Esophagus muscularis mucosa (tissue), 4 donors: Measurements from ENCODE around the gene NLRP14. TPM values are rescaled to one million over a fixed set of nuclear protein-coding genes. Genes with fewer than 3 reads are reported as not detected.

ENCODE experiments used
- DNase-seq: peaks from one replicate; pipeline ENCODE4 v3.0.0-alpha.2; 2017; ENCODE audit errors: extremely low spot score
- H3K27ac ChIP-seq, 4 donors: fragments of 200-600 bp; sonication (generic); replicated peaks in 1 of 4; 1 replicate in 3 of 4; 2 replicates in 1 of 4; pipeline ENCODE4 v1.5.1; 2016 to 2019; ENCODE audit warnings: mild to moderate bottlenecking in 1 of 4
- H3K27me3 ChIP-seq, 4 donors: fragments of 200-600 bp; sonication (generic); one replicate each; pipeline versions ENCODE4 v1.5.1 to v1.6.0; 2016 to 2019
- H3K36me3 ChIP-seq, 4 donors: fragments of 200-600 bp; sonication (generic); one replicate each; pipeline ENCODE4 v1.5.1; 2016 to 2019
- H3K4me1 ChIP-seq, 4 donors: fragments of 200-600 bp; sonication (generic); one replicate each; pipeline ENCODE4 v1.5.1; 2016 to 2019
- H3K4me3 ChIP-seq, 4 donors: fragments of 200-600 bp; sonication (generic); 1 replicate in 2 of 4; 2 replicates in 2 of 4; pipeline ENCODE4 v1.5.1; 2016 to 2019; ENCODE audit warnings: mild to moderate bottlenecking in 4 of 4, moderate library complexity in 1 of 4
- H3K9me3 ChIP-seq, 4 donors: fragments of 200-600 bp; sonication (generic); 1 replicate in 3 of 4; 2 replicates in 1 of 4; pipeline ENCODE4 v1.5.1; 2016 to 2019
- EP300 ChIP-seq: sonication (generic); formaldehyde crosslinking; IDR thresholded peaks from one replicate; pipeline ENCODE4 v1.6.1; 2017; ENCODE audit warnings: antibody characterized with exemption
- POLR2A ChIP-seq: fragments of 450-650 bp; IDR thresholded peaks from one replicate; pipeline ENCODE4 v1.6.1; 2017; ENCODE audit warnings: antibody characterized with exemption, moderate library complexity, mild to moderate bottlenecking, low read depth
- POLR2AphosphoS5 ChIP-seq, 2 donors: sonication (generic); formaldehyde crosslinking; IDR thresholded peaks; one replicate each; pipeline ENCODE4 v1.6.1; 2017; ENCODE audit warnings: antibody characterized with exemption in 2 of 2
- WGBS: methylation state at CpG from one replicate; pipeline ENCODE4 v1.1.5; 2018; 5-methylcytosine and 5-hydroxymethylcytosine counted together
- intact Hi-C: fragments of 100-400 bp; cut with DNase I; formaldehyde crosslinking; loops from one replicate; pipeline ENCODE4 v1.15.1; 2023
- total RNA-seq, 4 donors: library from RNA; depleted of rRNA; stranded (reverse); fragments of >200 nt; gene quantifications; one replicate each; pipeline versions ENCODE4 v1.1.0 to v1.2.1, GENCODE V29; 2016
- TF ChIP-seq, protein P1 (sequence below), 3 experiments: fragments of 200-600 bp in 2 of 3; fragments of 450-650 bp in 1 of 3; sonication (generic) in 2 of 3; IDR thresholded peaks; one replicate each; pipeline ENCODE4 v1.5.1; 2017 to 2019; ENCODE audit warnings: antibody characterized with exemption in 3 of 3, mild to moderate bottlenecking in 2 of 3, moderate library complexity in 1 of 3

The NLRP14 gene
- total RNA-seq, 4 donors from 2014 or later, result not detected

GRCh38 chr11:7089328-7090251 lies 69.3 kb downstream of the NLRP14 start:
- Histone ChIP-seq H3K27ac (no peak overlapping the region), H3K4me1 (no peaks in the 10 kb centered on the region), H3K9me3 (peaks cover 0 to 3% (median 0%) of the 10 kb centered on the region in 4 donors), H3K27me3 (peaks cover 0 to 12% (median 2%) of the 10 kb centered on the region in 4 donors), H3K4me3 (no peak overlapping the region), H3K36me3 (no peaks in the 10 kb centered on the region)
- intact Hi-C loops, result loop anchor here (10.0 kb wide), 1 partner anchor 605 kb away; no protein-coding TSS in a partner anchor
- TF ChIP-seq EP300 (no peak), POLR2AphosphoS5 (IDR thresholded peaks at IDR 0.05) (no peak), POLR2A (no peak)
- TF ChIP-seq, protein P1, sequence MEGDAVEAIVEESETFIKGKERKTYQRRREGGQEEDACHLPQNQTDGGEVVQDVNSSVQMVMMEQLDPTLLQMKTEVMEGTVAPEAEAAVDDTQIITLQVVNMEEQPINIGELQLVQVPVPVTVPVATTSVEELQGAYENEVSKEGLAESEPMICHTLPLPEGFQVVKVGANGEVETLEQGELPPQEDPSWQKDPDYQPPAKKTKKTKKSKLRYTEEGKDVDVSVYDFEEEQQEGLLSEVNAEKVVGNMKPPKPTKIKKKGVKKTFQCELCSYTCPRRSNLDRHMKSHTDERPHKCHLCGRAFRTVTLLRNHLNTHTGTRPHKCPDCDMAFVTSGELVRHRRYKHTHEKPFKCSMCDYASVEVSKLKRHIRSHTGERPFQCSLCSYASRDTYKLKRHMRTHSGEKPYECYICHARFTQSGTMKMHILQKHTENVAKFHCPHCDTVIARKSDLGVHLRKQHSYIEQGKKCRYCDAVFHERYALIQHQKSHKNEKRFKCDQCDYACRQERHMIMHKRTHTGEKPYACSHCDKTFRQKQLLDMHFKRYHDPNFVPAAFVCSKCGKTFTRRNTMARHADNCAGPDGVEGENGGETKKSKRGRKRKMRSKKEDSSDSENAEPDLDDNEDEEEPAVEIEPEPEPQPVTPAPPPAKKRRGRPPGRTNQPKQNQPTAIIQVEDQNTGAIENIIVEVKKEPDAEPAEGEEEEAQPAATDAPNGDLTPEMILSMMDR (IDR thresholded peaks at IDR 0.05), result no peak
- no peak for DNase-seq
- WGBS, result 80% methylated on average over 54 of the region's 111 CpGs

GRCh38 chr11:7098235-7098832 lies 78.1 kb downstream of the NLRP14 start:
- no peak for DNase-seq
- intact Hi-C loops, result loop anchor here (10.0 kb wide), 1 partner anchor 596 kb away; no protein-coding TSS in a partner anchor
- H3K4me3 ChIP-seq, result no peak overlapping the region
- no peaks in the 10 kb centered on the region for H3K36me3 ChIP-seq
- H3K4me1 ChIP-seq, result no peaks in the 10 kb centered on the region
- H3K27me3 ChIP-seq, result peaks cover 0 to 23% (median 6%) of the 10 kb centered on the region in 4 donors
- no peak overlapping the region for H3K27ac ChIP-seq
- TF ChIP-seq, protein P1 (IDR thresholded peaks at IDR 0.05), result peak; percentile 41 to 50 (median 47)
- TF ChIP-seq POLR2A, result no peak
- TF ChIP-seq EP300, result no peak
- no peak for TF ChIP-seq POLR2AphosphoS5 (IDR thresholded peaks at IDR 0.05)
- H3K9me3 ChIP-seq, result no peaks in the 10 kb centered on the region
- WGBS, result 2% methylated on average over 2 of the region's 2 CpGs

DNA sequence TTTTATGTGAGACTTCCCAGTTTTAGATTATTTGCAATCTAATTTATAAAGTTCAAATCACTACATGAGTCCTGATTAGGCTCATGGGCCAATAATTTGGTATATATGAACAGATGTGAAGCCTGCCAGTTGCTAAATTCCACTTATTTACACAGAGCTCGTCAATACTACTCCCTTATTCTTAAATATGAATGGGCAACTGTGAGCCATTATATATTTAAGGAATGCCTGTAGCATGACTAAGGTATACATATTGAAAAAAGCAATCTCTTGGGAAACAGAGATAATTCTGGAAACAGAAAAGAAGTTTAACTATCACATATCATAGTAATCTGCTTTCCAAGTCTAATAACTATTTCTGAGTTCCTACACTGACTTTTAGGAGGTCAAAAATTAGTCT lies 95.5 kb downstream of the NLRP14 start:
- Histone ChIP-seq H3K36me3 (no peaks in the 10 kb centered on the region), H3K27me3 (peaks cover 0 to 5% (median 0%) of the 10 kb centered on the region in 4 donors), H3K27ac (no peak overlapping the region), H3K4me1 (no peaks in the 10 kb centered on the region), H3K9me3 (no peaks in the 10 kb centered on the region), H3K4me3 (no peak overlapping the region)
- no peak for DNase-seq
- TF ChIP-seq POLR2AphosphoS5 (IDR thresholded peaks at IDR 0.05) (no peak), EP300 (no peak), POLR2A (no peak)
- TF ChIP-seq, protein P1 (IDR thresholded peaks at IDR 0.05), result no peak
- 26% methylated on average over 1 of the region's 1 CpG for WGBS
- intact Hi-C loops, result no loop called here

DNA sequence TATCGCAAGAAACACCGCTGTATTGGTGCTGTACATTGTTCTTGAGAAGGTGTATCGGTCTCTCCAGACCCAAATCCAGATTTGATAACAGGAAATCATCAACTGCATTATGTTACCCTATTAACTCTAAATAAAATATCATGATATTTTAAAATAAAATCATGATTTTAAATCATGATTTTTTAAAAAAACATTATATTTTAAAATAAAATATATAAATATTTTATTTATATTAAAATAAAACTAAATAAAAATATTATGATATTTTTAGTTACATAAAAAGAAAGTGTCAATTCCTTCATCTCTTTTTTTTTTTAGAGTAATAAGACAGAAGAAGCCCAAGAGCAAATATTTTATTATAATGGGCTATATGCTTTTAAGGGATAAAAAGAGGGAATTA lies 96.1 kb downstream of the NLRP14 start:
- H3K36me3 ChIP-seq, result no peaks in the 10 kb centered on the region
- H3K27me3 ChIP-seq, result peaks cover 0 to 5% (median 0%) of the 10 kb centered on the region in 4 donors
- WGBS, result 95% methylated on average over 3 of the region's 3 CpGs
- no peak for DNase-seq
- no peak overlapping the region for H3K4me3 ChIP-seq
- intact Hi-C loops, result no loop called here
- H3K27ac ChIP-seq, result no peak overlapping the region
- no peak for TF ChIP-seq EP300
- TF ChIP-seq POLR2AphosphoS5 (IDR thresholded peaks at IDR 0.05), result no peak
- TF ChIP-seq, protein P1 (IDR thresholded peaks at IDR 0.05), result no peak
- TF ChIP-seq POLR2A, result no peak
- no peaks in the 10 kb centered on the region for H3K9me3 ChIP-seq
- no peaks in the 10 kb centered on the region for H3K4me1 ChIP-seq

Other genes with a start within 250 kb of the NLRP14 start
- not detected for gene OR2AG2, start 248.5 kb upstream of the NLRP14 start, total RNA-seq
- not detected for gene OR2AG1, start 237.5 kb upstream of the NLRP14 start, total RNA-seq
- gene OR6A2, start 220.8 kb upstream of the NLRP14 start, total RNA-seq, result under 1 TPM in 1 of 4 donors, not detected in 3; 0.06 TPM
- gene OR10A5, start 174.8 kb upstream of the NLRP14 start, total RNA-seq, result not detected
- gene OR10A2, start 157.4 kb upstream of the NLRP14 start, total RNA-seq, result not detected
- not detected for gene OR10A4, start 143.9 kb upstream of the NLRP14 start, total RNA-seq
- gene OR2D2, start 128.0 kb upstream of the NLRP14 start, total RNA-seq, result not detected
- not detected for gene OR2D3, start 99.5 kb upstream of the NLRP14 start, total RNA-seq
- gene ZNF215, start 94.1 kb upstream of the NLRP14 start, total RNA-seq, result under 1 TPM; under 0.01 to 0.19 (median 0.17) TPM
- gene ZNF214, start 133 bp upstream of the NLRP14 start, total RNA-seq, result 1 to 10 TPM; 1.3 to 3.3 (median 1.9) TPM
- not detected for gene RBMXL2, start 68.5 kb downstream of the NLRP14 start, total RNA-seq
- under 1 TPM in 3 of 4 donors, not detected in 1; 0.13 to 0.33 (median 0.29) TPM for gene SYT9, start 231.4 kb downstream of the NLRP14 start, total RNA-seq